MM.1S (cell line): Measurements from ENCODE around the gene HSPB9.

ENCODE experiments used
- DNase-seq: peaks from one replicate; pipeline ENCODE4 v3.0.0-alpha.2; 2015
- H2AFZ ChIP-seq: fragments of 300-600 bp; sonication (generic); 2 replicates; pipeline ENCODE4 v1.6.0; 2016; ENCODE audit warnings: antibody characterized with exemption, low read length
- H3F3A ChIP-seq: fragments of 300-600 bp; sonication (generic); 2 replicates; pipeline ENCODE4 v1.6.1; 2016; ENCODE audit warnings: mild to moderate bottlenecking, antibody characterized with exemption, low read length, moderate library complexity, mixed read lengths; ENCODE audit not compliant: insufficient read depth
- H3K27ac ChIP-seq: fragments of 300-600 bp; sonication (generic); 2 replicates; pipeline ENCODE4 v1.5.1; 2016; ENCODE audit warnings: mild to moderate bottlenecking, low read length
- H3K27me3 ChIP-seq: fragments of 300-600 bp; sonication (generic); replicated peaks from 2 replicates; pipeline ENCODE4 v1.6.0; 2016; ENCODE audit warnings: low read length; ENCODE audit not compliant: insufficient read depth
- H3K36me3 ChIP-seq: fragments of 300-600 bp; sonication (generic); replicated peaks from 2 replicates; pipeline ENCODE4 v1.6.1; 2016; ENCODE audit warnings: mild to moderate bottlenecking, low read length, mixed read lengths; ENCODE audit not compliant: insufficient read depth
- H3K4me1 ChIP-seq: fragments of 300-600 bp; sonication (generic); 2 replicates; pipeline ENCODE4 v1.6.1; 2016; ENCODE audit warnings: low read length, mixed read lengths
- H3K4me2 ChIP-seq: fragments of 300-600 bp; sonication (generic); 2 replicates; pipeline ENCODE4 v1.6.0; 2016; ENCODE audit warnings: low read depth, low read length
- H3K4me3 ChIP-seq: fragments of 300-600 bp; sonication (generic); 2 replicates; pipeline ENCODE4 v1.5.1; 2016; ENCODE audit warnings: low read length, mixed read lengths
- H3K79me2 ChIP-seq: fragments of 300-600 bp; sonication (generic); 2 replicates; pipeline ENCODE4 v1.6.1; 2016; ENCODE audit warnings: mixed run types, low read length, mixed read lengths
- H3K9ac ChIP-seq: fragments of 300-600 bp; sonication (generic); 2 replicates; pipeline ENCODE4 v1.6.1; 2016; ENCODE audit warnings: low read length, mixed read lengths
- H3K9me2 ChIP-seq: fragments of 300-600 bp; sonication (generic); replicated peaks from 2 replicates; pipeline ENCODE4 v1.6.1; 2016; ENCODE audit warnings: mild to moderate bottlenecking, low read length, mixed read lengths; ENCODE audit not compliant: insufficient read depth
- H3K9me3 ChIP-seq: fragments of 300-600 bp; sonication (generic); replicated peaks from 2 replicates; pipeline ENCODE4 v1.6.1; 2016; ENCODE audit warnings: mild to moderate bottlenecking, low read length, mixed read lengths; ENCODE audit not compliant: insufficient read depth
- H4K20me1 ChIP-seq: fragments of 300-600 bp; sonication (generic); 2 replicates; pipeline ENCODE4 v1.6.1; 2016; ENCODE audit warnings: mild to moderate bottlenecking, low read length, moderate library complexity, mixed read lengths; ENCODE audit not compliant: insufficient read depth
- EZH2 ChIP-seq: fragments of 300-600 bp; sonication (generic); optimal IDR thresholded peaks from 2 replicates; pipeline ENCODE3; 2017; ENCODE audit warnings: low read depth, mild to moderate bottlenecking, antibody characterized with exemption, low read length, mixed read lengths
- EZH2phosphoT487 ChIP-seq: fragments of 300-600 bp; sonication (generic); IDR thresholded peaks from 2 replicates; pipeline ENCODE4 v1.6.1; 2018; ENCODE audit warnings: antibody characterized with exemption, low read length
- TF ChIP-seq, protein P1 (sequence below): fragments of 300-600 bp; sonication (generic); IDR thresholded peaks from 2 replicates; pipeline ENCODE4 v1.5.1; 2016; ENCODE audit warnings: antibody characterized with exemption, low read length, mixed read lengths

Gene HSPB9

DNA sequence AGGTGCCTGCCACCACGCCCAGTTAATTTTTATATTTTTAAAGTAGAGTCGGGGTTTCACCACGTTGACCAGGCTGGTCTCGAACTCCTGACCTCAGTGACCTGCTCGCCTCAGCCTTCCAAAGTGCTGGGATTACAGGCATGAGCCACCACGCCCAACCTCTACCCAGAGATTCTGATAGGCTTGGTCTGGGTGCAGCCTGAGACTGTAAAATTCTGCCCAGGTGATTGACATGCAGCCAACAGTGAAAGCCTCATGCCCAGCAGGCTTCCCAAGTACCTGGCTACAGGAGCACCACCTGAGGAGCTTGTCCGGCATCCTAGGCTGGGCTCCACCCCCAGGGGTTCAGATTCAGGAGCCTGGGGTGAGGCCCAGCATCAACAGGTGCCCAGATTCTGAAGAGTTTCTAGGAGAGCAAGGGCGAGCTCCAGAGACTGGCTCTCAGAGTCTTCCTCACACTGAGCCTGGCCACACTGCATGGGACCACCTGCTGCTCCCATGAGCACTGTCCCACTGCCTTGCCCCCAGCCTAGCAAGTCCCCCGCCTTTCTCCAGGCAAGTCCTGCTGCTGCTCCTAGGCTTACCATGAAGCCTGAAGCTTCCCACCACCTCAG is 41.0 kb upstream of the HSPB9 start:
- H3F3A ChIP-seq = no peaks in the 10 kb centered on the region
- DNase-seq = no peak
- H3K9me2 ChIP-seq = no peaks in the 10 kb centered on the region
- no peaks in the 10 kb centered on the region for H3K36me3 ChIP-seq
- H3K9me3 ChIP-seq = no peaks in the 10 kb centered on the region
- no peak overlapping the region for H3K27ac ChIP-seq
- H4K20me1 ChIP-seq = no peaks in the 10 kb centered on the region
- H2AFZ ChIP-seq = no peak overlapping the region
- no peak overlapping the region for H3K9ac ChIP-seq
- TF ChIP-seq EZH2phosphoT487 = no peak
- TF ChIP-seq, protein P1, sequence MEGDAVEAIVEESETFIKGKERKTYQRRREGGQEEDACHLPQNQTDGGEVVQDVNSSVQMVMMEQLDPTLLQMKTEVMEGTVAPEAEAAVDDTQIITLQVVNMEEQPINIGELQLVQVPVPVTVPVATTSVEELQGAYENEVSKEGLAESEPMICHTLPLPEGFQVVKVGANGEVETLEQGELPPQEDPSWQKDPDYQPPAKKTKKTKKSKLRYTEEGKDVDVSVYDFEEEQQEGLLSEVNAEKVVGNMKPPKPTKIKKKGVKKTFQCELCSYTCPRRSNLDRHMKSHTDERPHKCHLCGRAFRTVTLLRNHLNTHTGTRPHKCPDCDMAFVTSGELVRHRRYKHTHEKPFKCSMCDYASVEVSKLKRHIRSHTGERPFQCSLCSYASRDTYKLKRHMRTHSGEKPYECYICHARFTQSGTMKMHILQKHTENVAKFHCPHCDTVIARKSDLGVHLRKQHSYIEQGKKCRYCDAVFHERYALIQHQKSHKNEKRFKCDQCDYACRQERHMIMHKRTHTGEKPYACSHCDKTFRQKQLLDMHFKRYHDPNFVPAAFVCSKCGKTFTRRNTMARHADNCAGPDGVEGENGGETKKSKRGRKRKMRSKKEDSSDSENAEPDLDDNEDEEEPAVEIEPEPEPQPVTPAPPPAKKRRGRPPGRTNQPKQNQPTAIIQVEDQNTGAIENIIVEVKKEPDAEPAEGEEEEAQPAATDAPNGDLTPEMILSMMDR = no peak
- TF ChIP-seq EZH2 = no peak
- H3K79me2 ChIP-seq = no peaks in the 10 kb centered on the region
- H3K4me3 ChIP-seq = no peak overlapping the region
- no peak overlapping the region for H3K4me2 ChIP-seq
- no peaks in the 10 kb centered on the region for H3K4me1 ChIP-seq
- H3K27me3 ChIP-seq = no peaks in the 10 kb centered on the region

DNA sequence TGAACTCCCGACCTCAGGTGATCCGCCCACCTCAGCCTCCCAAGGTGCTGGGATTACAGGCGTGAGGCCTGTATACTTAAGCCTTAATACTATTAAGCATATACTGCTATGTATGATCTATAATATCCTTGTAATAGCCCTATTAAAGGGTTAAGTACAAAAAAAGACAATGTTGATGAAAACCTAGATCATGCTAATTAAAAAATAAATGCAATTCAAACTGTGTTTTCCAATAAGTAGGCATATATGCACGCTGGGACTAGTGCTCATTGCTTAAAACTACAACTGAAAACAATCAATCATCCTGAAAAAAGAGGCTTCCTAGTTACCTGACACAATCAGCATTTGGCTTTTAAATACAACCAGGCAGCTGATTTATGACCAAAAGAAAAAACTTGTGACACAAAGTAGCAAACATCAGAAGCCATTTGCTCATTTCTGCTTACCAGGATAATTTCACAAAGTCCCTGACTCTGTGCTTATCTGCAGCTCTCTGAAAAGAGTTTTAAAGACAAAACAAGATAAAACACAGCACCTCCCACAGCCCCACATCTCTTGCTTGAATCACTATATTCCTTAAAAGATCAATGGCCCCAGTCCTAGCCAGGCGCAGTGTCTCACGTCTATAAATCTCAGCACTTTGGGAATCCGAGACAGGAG is 35.4 kb upstream of the HSPB9 start:
- Histone ChIP-seq H3K4me2 (no peak overlapping the region), H3K79me2 (no peaks in the 10 kb centered on the region), H3K4me3 (no peak overlapping the region), H3K9me3 (no peaks in the 10 kb centered on the region), H3K9ac (no peak overlapping the region), H3K36me3 (no peaks in the 10 kb centered on the region), H3K9me2 (no peaks in the 10 kb centered on the region), H4K20me1 (no peaks in the 10 kb centered on the region), H2AFZ (no peak overlapping the region), H3K27ac (no peak overlapping the region), H3F3A (no peaks in the 10 kb centered on the region), H3K27me3 (peaks cover 12% of the 10 kb centered on the region; the same call in 1 of the 2 replicates), H3K4me1 (no peaks in the 10 kb centered on the region)
- TF ChIP-seq EZH2phosphoT487 (no peak), EZH2 (no peak)
- no peak for DNase-seq

DNA sequence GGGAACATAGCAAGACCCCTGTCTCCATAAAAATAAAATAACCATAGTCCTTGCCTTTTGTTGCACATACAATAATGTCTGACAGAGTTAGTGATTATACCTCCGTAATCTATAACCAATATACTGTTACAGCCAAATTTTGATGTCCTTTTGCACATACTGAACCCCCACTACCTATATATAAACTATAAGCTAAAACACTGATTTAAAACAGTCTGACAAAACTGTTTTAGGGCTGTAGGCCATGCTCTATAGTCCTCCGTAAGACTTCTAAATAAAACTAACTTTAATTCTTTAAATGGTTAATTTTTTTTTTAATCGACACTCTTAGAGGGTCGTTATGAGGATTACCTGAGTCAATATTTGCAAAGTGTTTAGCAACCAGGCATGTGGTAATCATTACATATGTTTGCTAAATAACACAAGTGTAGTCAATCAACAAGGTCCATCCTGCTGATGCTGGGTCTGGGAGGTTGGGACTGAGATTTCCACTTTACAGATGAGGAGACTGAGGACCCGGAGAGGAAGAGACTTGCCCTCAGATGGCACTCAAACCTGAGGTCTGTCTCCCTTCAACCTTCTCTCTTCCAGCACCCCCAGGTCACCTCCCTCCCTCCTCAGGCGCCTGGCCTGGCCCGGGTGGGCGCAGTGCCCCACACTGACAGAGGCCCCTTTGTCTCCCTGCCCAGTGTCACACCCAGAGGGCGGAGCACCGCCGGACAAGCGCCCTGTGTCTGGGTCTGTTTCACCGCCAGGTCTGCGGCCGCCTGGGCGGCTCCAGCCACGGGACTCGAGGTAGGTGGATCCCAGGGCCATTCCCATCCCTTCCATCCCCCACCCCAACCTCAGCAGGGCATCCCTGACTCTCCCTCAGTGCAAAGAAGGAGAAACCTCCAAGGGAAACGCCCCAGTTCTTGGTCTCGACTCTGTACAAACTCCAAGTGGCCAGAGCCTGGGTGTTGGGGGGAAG is 34.6 kb upstream of the HSPB9 start:
- Histone ChIP-seq H3K36me3 (no peaks in the 10 kb centered on the region), H2AFZ (no peak overlapping the region), H3K27me3 (peaks cover 12% of the 10 kb centered on the region; the same call in 1 of the 2 replicates), H3K9me2 (no peaks in the 10 kb centered on the region), H3K27ac (no peak overlapping the region), H3K9ac (no peak overlapping the region), H3K4me3 (no peak overlapping the region), H4K20me1 (no peaks in the 10 kb centered on the region), H3F3A (no peaks in the 10 kb centered on the region), H3K79me2 (no peaks in the 10 kb centered on the region), H3K9me3 (no peaks in the 10 kb centered on the region), H3K4me2 (no peak overlapping the region), H3K4me1 (no peaks in the 10 kb centered on the region)
- TF ChIP-seq, protein P1 = no peak
- TF ChIP-seq EZH2 = no peak
- no peak for TF ChIP-seq EZH2phosphoT487
- no peak for DNase-seq
